ENCODE measurements around the gene SAMD11.
"Not testable (repeated sequence)": the region's sequence is repeated elsewhere in the genome, so short reads cannot be mapped to it uniquely, and the experiment has no call there.

SAMD11 gene

DNA sequence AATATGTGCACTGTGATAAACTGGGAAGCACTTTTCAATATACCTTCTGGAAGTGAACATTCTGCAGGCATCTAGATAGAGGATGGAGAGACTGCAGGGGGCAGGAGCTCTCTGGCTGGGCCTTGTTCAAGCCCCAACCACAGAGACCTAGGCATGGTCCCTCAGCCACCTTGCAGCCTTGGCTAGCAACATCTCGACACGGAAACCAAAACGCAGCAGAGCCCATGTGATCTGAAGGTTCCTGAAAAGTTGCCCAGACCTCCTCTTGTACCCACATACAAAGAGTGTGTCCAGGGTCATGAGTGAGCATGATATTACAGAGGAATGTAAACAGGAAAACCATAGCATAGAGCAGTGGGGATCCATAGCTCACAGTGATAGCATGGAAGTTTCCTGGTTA, 33.1 kb upstream of the SAMD11 start:
- TF ChIP-seq, protein P1, sequence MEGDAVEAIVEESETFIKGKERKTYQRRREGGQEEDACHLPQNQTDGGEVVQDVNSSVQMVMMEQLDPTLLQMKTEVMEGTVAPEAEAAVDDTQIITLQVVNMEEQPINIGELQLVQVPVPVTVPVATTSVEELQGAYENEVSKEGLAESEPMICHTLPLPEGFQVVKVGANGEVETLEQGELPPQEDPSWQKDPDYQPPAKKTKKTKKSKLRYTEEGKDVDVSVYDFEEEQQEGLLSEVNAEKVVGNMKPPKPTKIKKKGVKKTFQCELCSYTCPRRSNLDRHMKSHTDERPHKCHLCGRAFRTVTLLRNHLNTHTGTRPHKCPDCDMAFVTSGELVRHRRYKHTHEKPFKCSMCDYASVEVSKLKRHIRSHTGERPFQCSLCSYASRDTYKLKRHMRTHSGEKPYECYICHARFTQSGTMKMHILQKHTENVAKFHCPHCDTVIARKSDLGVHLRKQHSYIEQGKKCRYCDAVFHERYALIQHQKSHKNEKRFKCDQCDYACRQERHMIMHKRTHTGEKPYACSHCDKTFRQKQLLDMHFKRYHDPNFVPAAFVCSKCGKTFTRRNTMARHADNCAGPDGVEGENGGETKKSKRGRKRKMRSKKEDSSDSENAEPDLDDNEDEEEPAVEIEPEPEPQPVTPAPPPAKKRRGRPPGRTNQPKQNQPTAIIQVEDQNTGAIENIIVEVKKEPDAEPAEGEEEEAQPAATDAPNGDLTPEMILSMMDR (IDR thresholded peaks at IDR 0.05; ENCODE audit: low read depth, low read length) = no peak
- H3K4me3 ChIP-seq (ENCODE audit: low read depth, low read length) = no peak overlapping the region

DNA sequence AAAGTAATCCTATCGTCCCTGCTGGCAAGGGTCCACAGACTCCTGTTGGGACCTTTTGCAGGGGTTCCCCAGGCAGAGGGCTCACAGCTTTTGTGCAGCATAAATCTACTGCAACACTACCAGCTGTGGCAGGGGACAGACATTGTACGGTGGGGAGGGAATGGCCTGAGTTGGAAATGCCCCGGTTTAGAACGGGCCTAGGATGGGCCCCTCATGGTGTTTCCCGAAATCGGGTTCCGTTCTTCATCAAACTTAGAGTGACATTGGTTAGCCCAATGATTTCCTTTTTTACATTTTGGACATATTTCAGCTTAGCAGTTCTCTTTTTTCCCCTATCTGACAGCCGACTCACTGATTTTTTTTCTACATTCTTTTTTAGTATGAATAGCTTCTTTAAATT, 26.5 kb upstream of the SAMD11 start:
- TF ChIP-seq, protein P1 (IDR thresholded peaks at IDR 0.05; ENCODE audit: low read depth, low read length) = no peak
- no peak overlapping the region for H3K4me3 ChIP-seq (ENCODE audit: low read depth, low read length)

DNA sequence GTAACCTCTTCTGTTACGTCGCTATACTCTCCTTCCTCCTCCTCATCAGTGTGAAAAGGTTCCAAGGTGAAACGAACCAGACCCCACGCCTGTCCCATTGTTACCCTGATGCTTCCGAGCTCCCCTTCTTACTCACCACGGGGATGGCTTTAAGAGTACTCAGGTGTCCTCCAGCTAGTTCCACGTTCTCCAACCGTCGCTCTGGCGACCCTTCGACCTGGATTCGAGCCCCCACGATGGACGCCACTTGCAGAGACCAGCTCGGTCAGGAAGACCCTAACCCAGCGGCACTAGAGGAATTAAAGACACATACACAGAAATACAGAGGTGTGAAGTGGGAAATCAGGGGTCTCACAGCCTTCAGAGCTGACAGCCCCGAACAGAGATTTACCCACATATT, 25.8 kb upstream of the SAMD11 start:
- not testable (repeated sequence) for H3K4me3 ChIP-seq (ENCODE audit: low read depth, low read length)

DNA sequence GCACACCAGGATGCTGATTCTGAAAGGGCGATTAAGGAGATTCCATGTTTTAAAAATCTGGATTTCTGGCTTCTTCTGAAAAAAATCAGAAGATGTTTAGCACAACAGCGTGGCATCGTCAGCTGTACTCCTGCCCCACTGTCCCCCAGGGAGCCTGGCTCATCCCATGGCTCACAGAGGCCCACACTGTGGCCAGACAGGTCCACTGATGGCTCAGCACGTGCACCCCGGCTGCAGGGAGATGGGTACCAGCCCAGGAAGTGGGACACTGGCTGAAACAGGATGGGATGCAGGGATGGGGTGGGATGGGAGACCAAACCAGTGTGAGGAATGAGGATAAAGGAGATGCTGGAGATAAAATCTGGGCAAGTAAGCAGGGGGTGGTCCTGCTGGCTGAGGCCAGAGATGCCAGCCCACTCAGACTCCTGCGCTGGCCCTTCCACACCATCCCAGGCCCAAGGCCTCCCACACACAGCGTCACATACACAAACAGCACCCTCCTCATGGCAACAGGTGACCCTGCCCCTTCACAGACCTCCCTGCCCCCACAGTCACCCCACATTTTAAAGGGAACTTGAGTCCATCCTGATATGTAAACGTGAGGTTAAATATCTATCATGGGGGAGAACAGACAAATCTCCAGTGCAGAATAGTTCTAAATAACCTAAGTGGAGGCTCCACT, 23.9 kb upstream of the SAMD11 start:
- H3K4me3 ChIP-seq (ENCODE audit: low read depth, low read length) = no peak overlapping the region
- TF ChIP-seq, protein P1 (IDR thresholded peaks at IDR 0.05; ENCODE audit: low read depth, low read length) = no peak

DNA sequence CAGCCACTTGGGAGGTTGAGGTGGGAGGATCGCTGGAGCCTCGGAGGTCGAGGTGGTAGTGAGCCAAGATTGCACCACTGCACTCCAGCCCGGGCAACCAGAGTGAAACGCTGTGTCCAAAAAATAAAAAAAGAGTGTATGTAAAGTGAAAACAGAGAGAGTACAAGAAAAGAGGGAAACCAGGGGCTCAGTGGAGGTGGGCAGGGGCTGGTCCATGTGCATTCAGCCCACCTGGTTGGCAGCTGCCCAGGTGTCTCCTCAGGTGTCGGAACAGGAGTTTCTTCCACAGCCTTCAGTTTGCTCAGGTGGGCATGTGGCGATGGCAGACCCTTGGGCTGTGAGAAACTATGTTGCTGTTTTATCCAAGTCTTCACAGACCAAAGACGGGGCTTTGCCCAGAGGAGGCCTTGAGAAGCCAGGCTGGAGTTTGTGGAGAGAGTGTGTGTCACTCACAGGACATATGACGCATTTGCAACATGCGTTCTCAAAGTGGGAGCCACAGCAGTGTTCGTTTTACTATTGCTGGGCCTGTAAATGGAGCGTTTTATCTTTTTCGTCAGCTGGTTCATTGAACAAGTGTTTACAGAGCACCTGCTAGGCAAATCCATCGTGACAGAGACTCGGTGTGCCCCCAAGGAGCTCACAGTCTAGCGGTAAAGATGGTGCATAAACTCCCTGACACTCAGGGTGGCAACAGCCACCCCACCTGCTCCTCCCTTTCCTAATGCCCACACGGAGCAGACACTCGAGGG, 22.4 kb upstream of the SAMD11 start:
- no peak overlapping the region for H3K4me3 ChIP-seq (ENCODE audit: low read depth, low read length)
- TF ChIP-seq, protein P1 (IDR thresholded peaks at IDR 0.05; ENCODE audit: low read depth, low read length) = no peak

DNA sequence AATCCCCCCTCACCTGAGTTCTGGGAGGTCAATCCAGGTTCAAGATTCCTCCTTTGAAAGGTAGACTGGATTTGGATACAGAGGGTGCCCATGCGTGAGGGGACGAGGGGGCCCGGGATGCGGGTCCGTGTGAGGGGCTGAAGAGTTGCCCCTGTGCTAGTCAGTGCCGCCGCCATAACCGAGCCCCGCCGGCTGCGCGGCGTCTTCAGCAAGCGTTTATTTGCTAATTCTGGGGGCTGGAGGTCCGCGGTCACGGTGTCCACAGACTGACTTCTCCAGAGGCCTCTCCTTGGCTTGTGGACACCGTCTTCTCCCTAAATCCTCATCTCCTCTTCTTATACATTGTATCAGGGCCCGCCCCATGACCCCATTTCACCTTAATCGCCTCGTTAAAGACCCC, 20.9 kb upstream of the SAMD11 start:
- H3K4me3 ChIP-seq (ENCODE audit: low read depth, low read length) = no peak overlapping the region
- TF ChIP-seq, protein P1 (IDR thresholded peaks at IDR 0.05; ENCODE audit: low read depth, low read length) = no peak

DNA sequence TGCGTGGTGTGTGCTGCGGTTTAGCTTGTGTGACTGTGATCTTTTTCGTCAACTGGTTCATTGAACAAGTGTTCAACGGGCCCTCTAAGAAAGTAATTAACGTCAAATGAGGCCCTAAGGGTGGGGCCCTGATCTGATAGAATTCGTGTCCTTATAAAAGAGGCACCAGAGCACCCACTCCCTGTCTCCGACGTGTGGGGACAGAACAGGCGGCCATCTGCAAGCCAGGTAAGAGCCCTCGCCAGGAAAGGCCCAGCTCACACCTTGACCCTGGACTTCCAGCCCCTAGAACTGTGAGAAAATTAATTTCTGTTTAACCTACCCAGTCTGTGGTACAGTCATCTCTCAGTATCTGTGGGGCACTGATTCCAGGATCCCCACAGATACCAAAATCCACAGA, 20.4 kb upstream of the SAMD11 start:
- no peak overlapping the region for H3K4me3 ChIP-seq (ENCODE audit: low read depth, low read length)
- TF ChIP-seq, protein P1 (IDR thresholded peaks at IDR 0.05; ENCODE audit: low read depth, low read length) = no peak
